Mammary epithelial cell (primary cell): Measurements from ENCODE around the gene KLHL6.

Experiments
- CTCF ChIP-seq, 2 donors: IDR thresholded peaks in 1 of 2; conservative IDR thresholded peaks in 1 of 2; 2 replicates each; pipeline ENCODE4 v1.5.1; 2011 to 2012; ENCODE audit warnings: inconsistent platforms in 2 of 2, low read length in 2 of 2, mild to moderate bottlenecking in 2 of 2, control low read depth in 1 of 2, low read depth in 1 of 2; ENCODE audit not compliant: insufficient read depth in 1 of 2; ENCODE audit errors: extremely low read depth in 1 of 2
- EZH2 ChIP-seq: IDR thresholded peaks from 2 replicates; pipeline ENCODE4 v1.6.1; 2012; ENCODE audit warnings: low read length, inconsistent platforms, borderline replicate concordance

- TF ChIP-seq CTCF (conservative IDR thresholded peaks at IDR 0.05 in 1 of 2, IDR thresholded peaks at IDR 0.05 in 1 of 2; ENCODE audit: extremely low read depth in 1 of 2, insufficient read depth in 1 of 2, low read depth in 1 of 2, low read length in 2 of 2) = no peak
- no peak for TF ChIP-seq EZH2
Observed at GRCh38 chr3:183443395-183444385, 111.8 kb downstream of the KLHL6 start.
